ENCODE data around the gene PRSS50. TPM values are rescaled to one million over a fixed set of nuclear protein-coding genes. Genes with fewer than 3 reads are reported as not detected.
"Not testable (repeated sequence)": the region's sequence is repeated elsewhere in the genome, so short reads cannot be mapped to it uniquely, and the experiment has no call there.

Gene PRSS50
- total RNA-seq, 4 donors from 2014 or later, result 0.31 to 0.54 TPM; not detected in 2

- ATAC-seq, result no peak
- TF ChIP-seq POLR2A (IDR thresholded peaks at IDR 0.05) (no peak), EP300 (IDR thresholded peaks at IDR 0.05) (no peak), POLR2AphosphoS5 (IDR thresholded peaks at IDR 0.05) (no peak), CTCF (IDR thresholded peaks at IDR 0.05) (no peak)
- Histone ChIP-seq H3K9me3 (no peaks in the 10 kb centered on the region), H3K27me3 (no peaks in the 10 kb centered on the region), H3K4me3 (no peak overlapping the region), H3K4me1 (no peaks in the 10 kb centered on the region), H3K36me3 (no peaks in the 10 kb centered on the region), H3K27ac (no peak overlapping the region)
Observed at GRCh38 chr3:46746711-46747110, 29.0 kb upstream of the PRSS50 start.

- Histone ChIP-seq H3K36me3 (no peaks in the 10 kb centered on the region), H3K4me3 (no peak overlapping the region), H3K27me3 (no peaks in the 10 kb centered on the region), H3K4me1 (no peaks in the 10 kb centered on the region), H3K9me3 (no peaks in the 10 kb centered on the region), H3K27ac (no peak overlapping the region)
- WGBS, 2 donors (ENCODE audit: low coverage in 1 of 2), result 40 to 78% methylated on average over 7 of the region's 12 CpGs
- TF ChIP-seq POLR2AphosphoS5 (IDR thresholded peaks at IDR 0.05) (no peak), POLR2A (IDR thresholded peaks at IDR 0.05) (no peak), CTCF (IDR thresholded peaks at IDR 0.05) (no peak), EP300 (IDR thresholded peaks at IDR 0.05) (no peak)
- ATAC-seq, result no peak
Observed at GRCh38 chr3:46742992-46743585, 25.4 kb upstream of the PRSS50 start.

GRCh38 chr3:46739565-46739964 lies 21.9 kb upstream of the PRSS50 start:
- not testable (repeated sequence) for H3K4me3 ChIP-seq, H3K9me3 ChIP-seq, H3K27ac ChIP-seq, H3K4me1 ChIP-seq, ATAC-seq, H3K36me3 ChIP-seq
- H3K27me3 ChIP-seq, result peaks cover 18% of the 10 kb centered on the region
- WGBS, 2 donors (ENCODE audit: low coverage in 1 of 2), result 98 to 100% methylated on average over 3 of the region's 3 CpGs

GRCh38 chr3:46737329-46737731 lies 19.7 kb upstream of the PRSS50 start:
- Histone ChIP-seq H3K27me3 (peaks cover 32% of the 10 kb centered on the region), H3K27ac (no peak overlapping the region), H3K4me3 (no peak overlapping the region), H3K4me1 (no peaks in the 10 kb centered on the region), H3K9me3 (no peaks in the 10 kb centered on the region), H3K36me3 (no peaks in the 10 kb centered on the region)
- no peak for ATAC-seq
- no peak for TF ChIP-seq POLR2A (IDR thresholded peaks at IDR 0.05)
- WGBS, 2 donors (ENCODE audit: low coverage in 1 of 2), result no CpG with 5 or more reads among the region's 4 CpGs

GRCh38 chr3:46736006-46736872 lies 18.6 kb upstream of the PRSS50 start:
- no peaks in the 10 kb centered on the region for H3K36me3 ChIP-seq
- no peak overlapping the region for H3K4me3 ChIP-seq
- no peak overlapping the region for H3K27ac ChIP-seq
- peaks cover 37% of the 10 kb centered on the region for H3K27me3 ChIP-seq
- no peaks in the 10 kb centered on the region for H3K4me1 ChIP-seq
- H3K9me3 ChIP-seq, result no peaks in the 10 kb centered on the region
- TF ChIP-seq EP300 (IDR thresholded peaks at IDR 0.05) (no peak), POLR2A (IDR thresholded peaks at IDR 0.05) (no peak), CTCF (IDR thresholded peaks at IDR 0.05) (no peak), POLR2AphosphoS5 (IDR thresholded peaks at IDR 0.05) (no peak)
- ATAC-seq, result no peak
- 88 to 100% methylated on average over 4 to 9 of the region's 20 CpGs for WGBS, 2 donors (ENCODE audit: low coverage in 1 of 2)

GRCh38 chr3:46734773-46735172 lies 17.1 kb upstream of the PRSS50 start:
- Histone ChIP-seq H3K36me3 (no peaks in the 10 kb centered on the region), H3K4me3 (no peak overlapping the region), H3K4me1 (no peaks in the 10 kb centered on the region), H3K27me3 (peaks cover 37% of the 10 kb centered on the region), H3K9me3 (no peaks in the 10 kb centered on the region), H3K27ac (no peak overlapping the region)
- no peak for ATAC-seq
- TF ChIP-seq POLR2A (IDR thresholded peaks at IDR 0.05), result no peak
- no peak for TF ChIP-seq EP300 (IDR thresholded peaks at IDR 0.05)
- no peak for TF ChIP-seq CTCF (IDR thresholded peaks at IDR 0.05)
- TF ChIP-seq POLR2AphosphoS5 (IDR thresholded peaks at IDR 0.05), result no peak
- WGBS, 2 donors (ENCODE audit: low coverage in 1 of 2), result 75% methylated on average over 2 of the region's 4 CpGs; no CpG with 5 or more reads in 1 of the 2 donors

All from gastroesophageal sphincter (tissue), 4 donors.